Heart left ventricle (tissue), 13 donors: ENCODE results near the gene GAB3.

Source experiments
- POLR2A ChIP-seq, 2 donors: fragments of 450-650 bp; IDR thresholded peaks; one replicate each; pipeline ENCODE4 v1.6.1; 2017; ENCODE audit warnings: antibody characterized with exemption in 2 of 2, mild to moderate bottlenecking in 2 of 2, moderate library complexity in 2 of 2
- TF ChIP-seq, protein P1 (sequence below), 12 donors: fragments of 200-600 bp; sonication (generic) in 4 of 12; IDR thresholded peaks; one replicate each; pipeline versions ENCODE4 v1.5.0 to v1.8.0; 2018 to 2022; ENCODE audit warnings: antibody characterized with exemption in 12 of 12, mild to moderate bottlenecking in 5 of 12
- donor health status: ischemic (EF 13 %, LVEDD 7.1; RV severe dilation, severe dysfunction).
- donor health status: DM: no; HTN: yes; CAD: no.
- donor health status: DM: no; HTN: no; CAD: no.
- donor health status: ischemic (EF 25% LVEDD 6.9; RV normal size, moderate dysfunction).
- donor health status: ischemic (EF 25% LVEDD 5.7; RV mildly dilated, moderate dysfunction).
- donor health status: ischemic (EF 35%, LVEDD 5.7; RV mildly dilated, moderate dysfunction).
- donor health status: nonischemic (EF 11% LVEDD 7.7; RV severe dilation, severe dysfunction).
- donor health status: DM: yes; HTN: yes; CAD: no.
- donor health status: PGD.
- donor health status: ischemic (EF 29% LVEDD 5.4; RV normal size, mild dysfunction).
- donor health status: nonischemic (EF 23%, LVEDD 6.1; RV moderate dilation, normal function).

DNA sequence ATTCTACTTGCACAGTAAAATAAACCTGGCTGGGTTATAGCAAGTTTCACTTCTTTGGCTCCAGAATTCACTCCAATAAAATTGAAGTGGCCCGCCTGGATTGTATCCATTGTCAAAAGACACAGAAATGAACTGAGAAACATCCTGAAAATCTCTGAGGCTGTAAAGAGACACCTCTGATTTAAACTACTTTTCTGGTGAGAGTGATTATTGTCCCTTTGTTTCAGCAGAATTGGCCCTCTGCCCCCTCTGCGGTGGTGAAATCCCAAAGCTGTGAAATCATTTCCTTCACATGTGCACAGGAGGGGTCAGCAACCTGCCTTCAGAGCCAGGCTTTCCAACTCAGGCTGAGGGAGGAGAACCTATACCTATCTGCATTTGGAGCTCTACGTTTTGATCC, 23.0 kb downstream of the GAB3 start:
- TF ChIP-seq, protein P1, sequence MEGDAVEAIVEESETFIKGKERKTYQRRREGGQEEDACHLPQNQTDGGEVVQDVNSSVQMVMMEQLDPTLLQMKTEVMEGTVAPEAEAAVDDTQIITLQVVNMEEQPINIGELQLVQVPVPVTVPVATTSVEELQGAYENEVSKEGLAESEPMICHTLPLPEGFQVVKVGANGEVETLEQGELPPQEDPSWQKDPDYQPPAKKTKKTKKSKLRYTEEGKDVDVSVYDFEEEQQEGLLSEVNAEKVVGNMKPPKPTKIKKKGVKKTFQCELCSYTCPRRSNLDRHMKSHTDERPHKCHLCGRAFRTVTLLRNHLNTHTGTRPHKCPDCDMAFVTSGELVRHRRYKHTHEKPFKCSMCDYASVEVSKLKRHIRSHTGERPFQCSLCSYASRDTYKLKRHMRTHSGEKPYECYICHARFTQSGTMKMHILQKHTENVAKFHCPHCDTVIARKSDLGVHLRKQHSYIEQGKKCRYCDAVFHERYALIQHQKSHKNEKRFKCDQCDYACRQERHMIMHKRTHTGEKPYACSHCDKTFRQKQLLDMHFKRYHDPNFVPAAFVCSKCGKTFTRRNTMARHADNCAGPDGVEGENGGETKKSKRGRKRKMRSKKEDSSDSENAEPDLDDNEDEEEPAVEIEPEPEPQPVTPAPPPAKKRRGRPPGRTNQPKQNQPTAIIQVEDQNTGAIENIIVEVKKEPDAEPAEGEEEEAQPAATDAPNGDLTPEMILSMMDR (IDR thresholded peaks at IDR 0.05) = no peak
- no peak for TF ChIP-seq POLR2A (IDR thresholded peaks at IDR 0.05)
